HCT116 (cell line): ENCODE data around the gene SRGAP1.

Experiments used
- EZH2 ChIP-seq: fragments of 200-600 bp; sonication (generic); IDR thresholded peaks from 2 replicates; pipeline ENCODE4 v1.6.1; 2017; ENCODE audit warnings: antibody characterized with exemption, mixed run types
- EZH2phosphoT487 ChIP-seq: fragments of 200-600 bp; IDR thresholded peaks from 2 replicates; pipeline ENCODE4 v1.6.1; 2018; ENCODE audit warnings: antibody characterized with exemption, borderline replicate concordance
- TF ChIP-seq, protein P1 (sequence below), 3 experiments: fragments of 200-600 bp in 1 of 3; sonication (generic) in 1 of 3; IDR thresholded peaks in 2 of 3; conservative IDR thresholded peaks in 1 of 3; 2 replicates each; pipeline ENCODE4 v1.5.1; 2012 to 2017; ENCODE audit warnings: low read depth in 2 of 3, low read length in 2 of 3, antibody characterized with exemption in 1 of 3, borderline replicate concordance in 1 of 3, control low read depth in 1 of 3, mild to moderate bottlenecking in 1 of 3, mixed read lengths in 1 of 3, mixed run types in 1 of 3, moderate library complexity in 1 of 3; ENCODE audit not compliant: insufficient read depth in 1 of 3

GRCh38 chr12:64203036-64203435 is 358.5 kb downstream of the SRGAP1 start:
- no peak for TF ChIP-seq EZH2
- TF ChIP-seq, protein P1, sequence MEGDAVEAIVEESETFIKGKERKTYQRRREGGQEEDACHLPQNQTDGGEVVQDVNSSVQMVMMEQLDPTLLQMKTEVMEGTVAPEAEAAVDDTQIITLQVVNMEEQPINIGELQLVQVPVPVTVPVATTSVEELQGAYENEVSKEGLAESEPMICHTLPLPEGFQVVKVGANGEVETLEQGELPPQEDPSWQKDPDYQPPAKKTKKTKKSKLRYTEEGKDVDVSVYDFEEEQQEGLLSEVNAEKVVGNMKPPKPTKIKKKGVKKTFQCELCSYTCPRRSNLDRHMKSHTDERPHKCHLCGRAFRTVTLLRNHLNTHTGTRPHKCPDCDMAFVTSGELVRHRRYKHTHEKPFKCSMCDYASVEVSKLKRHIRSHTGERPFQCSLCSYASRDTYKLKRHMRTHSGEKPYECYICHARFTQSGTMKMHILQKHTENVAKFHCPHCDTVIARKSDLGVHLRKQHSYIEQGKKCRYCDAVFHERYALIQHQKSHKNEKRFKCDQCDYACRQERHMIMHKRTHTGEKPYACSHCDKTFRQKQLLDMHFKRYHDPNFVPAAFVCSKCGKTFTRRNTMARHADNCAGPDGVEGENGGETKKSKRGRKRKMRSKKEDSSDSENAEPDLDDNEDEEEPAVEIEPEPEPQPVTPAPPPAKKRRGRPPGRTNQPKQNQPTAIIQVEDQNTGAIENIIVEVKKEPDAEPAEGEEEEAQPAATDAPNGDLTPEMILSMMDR (IDR thresholded peaks at IDR 0.05 in 2 of 3, conservative IDR thresholded peaks at IDR 0.05 in 1 of 3; ENCODE audit: borderline replicate concordance in 1 of 3, insufficient read depth in 1 of 3, low read depth in 2 of 3, low read length in 2 of 3), result no peak
- no peak for TF ChIP-seq EZH2phosphoT487
